Keratinocyte (primary cell): Measurements from ENCODE around the gene FHIT. TPM values are rescaled to one million over a fixed set of nuclear protein-coding genes. Genes with fewer than 3 reads are reported as not detected.

Source experiments
- DNase-seq: peaks from one replicate; pipeline ENCODE4 v3.0.0-alpha.2; 2011; ENCODE audit warnings: low read depth, missing footprints, low spot score
- FAIRE-seq: peaks from 2 replicates; lab custom pipeline; 2011; peaks lifted over from hg19 to GRCh38; lab: Jason Lieb, UNC
- H2AFZ ChIP-seq: 2 replicates; pipeline ENCODE4 v1.6.0; 2012; ENCODE audit warnings: low read length, control low read depth, inconsistent platforms; ENCODE audit not compliant: control insufficient read depth
- H3K27ac ChIP-seq: 2 replicates; pipeline ENCODE4 v1.5.1; 2011; ENCODE audit warnings: low read length; ENCODE audit not compliant: control insufficient read depth, insufficient read depth
- H3K27me3 ChIP-seq: 3 replicates; pipeline ENCODE4 v1.6.0; 2011; ENCODE audit warnings: low read length; ENCODE audit not compliant: control insufficient read depth, insufficient read depth; ENCODE audit errors: extremely low read depth
- H3K36me3 ChIP-seq, 2 experiments: 2 replicates in 1 of 2; 3 replicates in 1 of 2; pipeline ENCODE4 v1.5.1; 2011; ENCODE audit warnings: low read length in 2 of 2, mild to moderate bottlenecking in 1 of 2; ENCODE audit not compliant: control insufficient read depth in 2 of 2, insufficient read depth in 2 of 2; ENCODE audit errors: extremely low read depth in 1 of 2
- H3K4me1 ChIP-seq: 3 replicates; pipeline ENCODE4 v1.5.1; 2011; ENCODE audit warnings: low read length; ENCODE audit not compliant: control insufficient read depth, insufficient read depth; ENCODE audit errors: extremely low read depth
- H3K4me2 ChIP-seq: 3 replicates; pipeline ENCODE4 v1.6.0; 2011; ENCODE audit warnings: low read depth, low read length; ENCODE audit not compliant: control insufficient read depth, insufficient read depth; ENCODE audit errors: extremely low read depth
- H3K4me3 ChIP-seq, 3 experiments: fragments of 200-600 bp in 1 of 3; sonication (generic) in 1 of 3; 2 replicates in 2 of 3; 3 replicates in 1 of 3; pipeline ENCODE4 v1.5.1; 2011 to 2016; ENCODE audit warnings: low read length in 3 of 3, mild to moderate bottlenecking in 3 of 3, control low read depth in 2 of 3, inconsistent platforms in 1 of 3, low read depth in 1 of 3, mixed read lengths in 1 of 3, mixed run types in 1 of 3, moderate library complexity in 1 of 3; ENCODE audit not compliant: control insufficient read depth in 2 of 3, insufficient read depth in 2 of 3; ENCODE audit errors: extremely low read depth in 1 of 3
- H3K79me2 ChIP-seq: 2 replicates; pipeline ENCODE4 v1.6.0; 2012; ENCODE audit warnings: low read length; ENCODE audit not compliant: control insufficient read depth, insufficient read depth
- H3K9ac ChIP-seq: 3 replicates; pipeline ENCODE4 v1.6.0; 2011; ENCODE audit warnings: low read length; ENCODE audit not compliant: control insufficient read depth, insufficient read depth; ENCODE audit errors: extremely low read depth
- H3K9me1 ChIP-seq: 3 replicates; pipeline ENCODE4 v1.6.0; 2011; ENCODE audit warnings: low read length; ENCODE audit not compliant: control insufficient read depth, insufficient read depth; ENCODE audit errors: extremely low read depth
- H3K9me3 ChIP-seq: 2 replicates; pipeline ENCODE4 v1.5.1; 2012; ENCODE audit warnings: low read depth, low read length; ENCODE audit not compliant: control insufficient read depth
- H4K20me1 ChIP-seq: 3 replicates; pipeline ENCODE4 v1.6.0; 2011; ENCODE audit warnings: low read length; ENCODE audit not compliant: control insufficient read depth, insufficient read depth; ENCODE audit errors: extremely low read depth
- CTCF ChIP-seq, 3 experiments: IDR thresholded peaks in 1 of 3; conservative IDR thresholded peaks in 1 of 3; optimal IDR thresholded peaks in 1 of 3; 2 replicates in 2 of 3; 3 replicates in 1 of 3; pipeline versions ENCODE3 to v1.5.1; 2011; ENCODE audit warnings: low read length in 3 of 3, mild to moderate bottlenecking in 3 of 3, moderate library complexity in 2 of 3, control low read depth in 1 of 3, inconsistent platforms in 1 of 3; ENCODE audit not compliant: insufficient read depth in 2 of 3; ENCODE audit errors: extremely low read depth in 1 of 3
- EZH2 ChIP-seq: IDR thresholded peaks from one replicate; pipeline ENCODE4 v1.6.1; 2012; ENCODE audit warnings: inconsistent platforms, mild to moderate bottlenecking, low read length, moderate library complexity
- dilution Hi-C: fragments of 300-500 bp; cut with MboI; formaldehyde crosslinking; loops from one replicate; pipeline ENCODE4 v1.7.0; 2020; ENCODE audit warnings: low sequenced_read_pairs; ENCODE audit not compliant: extremely low pct_ligation_motif_present
- polyA plus RNA-seq, 5 experiments: library from polyadenylated mRNA; depleted of rRNA in 3 of 5; stranded (reverse) in 3 of 5; stranded (forward) in 1 of 5; unstranded in 1 of 5; fragments of >200 nt; gene quantifications; 1 replicate in 1 of 5; 2 replicates in 3 of 5; 3 replicates in 1 of 5; pipeline versions ENCODE4 v1.2.1 to v1.2.3, GENCODE V29; 2011 to 2012; ENCODE audit warnings: missing spikeins in 2 of 5, low read depth in 1 of 5, low replicate concordance in 1 of 5

FHIT gene
- polyA plus RNA-seq, 1 donor (not counting 4 experiments of a cell fraction or from before 2014, with no cell fraction given): 2.2 TPM

- no peaks in the 10 kb centered on the region for H3K27me3 ChIP-seq
- no peaks in the 10 kb centered on the region for H3K9me1 ChIP-seq
- no peaks in the 10 kb centered on the region for H3K79me2 ChIP-seq
- DNase-seq (no peak), FAIRE-seq (no peak)
- H3K9ac ChIP-seq: no peak overlapping the region
- no peak overlapping the region for H3K4me3 ChIP-seq
- H3K4me1 ChIP-seq: no peaks in the 10 kb centered on the region
- no peak for TF ChIP-seq EZH2
- no peak for TF ChIP-seq CTCF (optimal IDR thresholded peaks at IDR 0.05 in 1 of 3, IDR thresholded peaks at IDR 0.05 in 1 of 3, conservative IDR thresholded peaks at IDR 0.05 in 1 of 3; ENCODE audit: extremely low read depth in 1 of 3, insufficient read depth in 2 of 3, low read length in 3 of 3)
- H3K4me2 ChIP-seq: no peak overlapping the region
- dilution Hi-C loops: no loop called here
- H3K36me3 ChIP-seq: no peaks in the 10 kb centered on the region
- H4K20me1 ChIP-seq: no peaks in the 10 kb centered on the region
- no peak overlapping the region for H2AFZ ChIP-seq
- H3K27ac ChIP-seq: no peak overlapping the region
- no peaks in the 10 kb centered on the region for H3K9me3 ChIP-seq
Measured at GRCh38 chr3:60392501-60392900, 858.8 kb downstream of the FHIT start.

GRCh38 chr3:60391292-60391691 is 860.0 kb downstream of the FHIT start:
- no peaks in the 10 kb centered on the region for H4K20me1 ChIP-seq
- H3K27me3 ChIP-seq: no peaks in the 10 kb centered on the region
- no peaks in the 10 kb centered on the region for H3K9me3 ChIP-seq
- no peaks in the 10 kb centered on the region for H3K9me1 ChIP-seq
- H3K4me2 ChIP-seq: no peak overlapping the region
- H3K4me3 ChIP-seq: no peak overlapping the region
- no peak overlapping the region for H3K9ac ChIP-seq
- no peak for FAIRE-seq
- dilution Hi-C loops: no loop called here
- H2AFZ ChIP-seq: no peak overlapping the region
- no peaks in the 10 kb centered on the region for H3K79me2 ChIP-seq
- no peak overlapping the region for H3K27ac ChIP-seq
- TF ChIP-seq CTCF (optimal IDR thresholded peaks at IDR 0.05 in 1 of 3, IDR thresholded peaks at IDR 0.05 in 1 of 3, conservative IDR thresholded peaks at IDR 0.05 in 1 of 3; ENCODE audit: extremely low read depth in 1 of 3, insufficient read depth in 2 of 3, low read length in 3 of 3) (no peak), EZH2 (no peak)
- no peaks in the 10 kb centered on the region for H3K36me3 ChIP-seq
- no peaks in the 10 kb centered on the region for H3K4me1 ChIP-seq
- DNase-seq: no peak
